ENCODE data around the gene FCHSD2. TPM values are rescaled to one million over a fixed set of nuclear protein-coding genes. Genes with fewer than 3 reads are reported as not detected.
"Not testable (repeated sequence)": the region's sequence is repeated elsewhere in the genome, so short reads cannot be mapped to it uniquely, and the experiment has no call there.

The FCHSD2 gene
- total RNA-seq, 1 experiment from 2014 or later: 4.4 TPM

- DNase-seq (ENCODE audit: low read depth): no peak
Observed at GRCh38 chr11:73070653-73071052, 71.5 kb downstream of the FCHSD2 start.

GRCh38 chr11:73061857-73062424 is 80.2 kb downstream of the FCHSD2 start:
- not testable (repeated sequence) for DNase-seq (ENCODE audit: low read depth)

GRCh38 chr11:73061434-73061833 is 80.7 kb downstream of the FCHSD2 start:
- DNase-seq (ENCODE audit: low read depth): not testable (repeated sequence)

GRCh38 chr11:73059915-73060314 is 82.2 kb downstream of the FCHSD2 start:
- DNase-seq (ENCODE audit: low read depth): no peak

GRCh38 chr11:73058989-73059674 is 83.0 kb downstream of the FCHSD2 start:
- no peak for DNase-seq (ENCODE audit: low read depth)

GRCh38 chr11:73055655-73056354 is 86.3 kb downstream of the FCHSD2 start:
- DNase-seq (ENCODE audit: low read depth): no peak

GRCh38 chr11:73055002-73055401 is 87.1 kb downstream of the FCHSD2 start:
- DNase-seq (ENCODE audit: low read depth): no peak

GRCh38 chr11:73053964-73054363 is 88.2 kb downstream of the FCHSD2 start:
- DNase-seq (ENCODE audit: low read depth): no peak

- no peak for DNase-seq (ENCODE audit: low read depth)
Observed at GRCh38 chr11:73048446-73048845, 93.7 kb downstream of the FCHSD2 start.

- no peak for DNase-seq (ENCODE audit: low read depth)
Observed at GRCh38 chr11:73047773-73048371, 94.2 kb downstream of the FCHSD2 start.

GRCh38 chr11:73040046-73040445 is 102.1 kb downstream of the FCHSD2 start:
- no peak for DNase-seq (ENCODE audit: low read depth)

- no peak for DNase-seq (ENCODE audit: low read depth)
Observed at GRCh38 chr11:73034777-73035176, 107.3 kb downstream of the FCHSD2 start.

GRCh38 chr11:73034331-73034730 is 107.8 kb downstream of the FCHSD2 start:
- DNase-seq (ENCODE audit: low read depth): no peak

- DNase-seq (ENCODE audit: low read depth): no peak
Observed at GRCh38 chr11:73030130-73030529, 112.0 kb downstream of the FCHSD2 start.

- DNase-seq (ENCODE audit: low read depth): no peak
Observed at GRCh38 chr11:73029403-73029802, 112.7 kb downstream of the FCHSD2 start.

- no peak for DNase-seq (ENCODE audit: low read depth)
Observed at GRCh38 chr11:73028611-73029010, 113.5 kb downstream of the FCHSD2 start.

- not testable (repeated sequence) for DNase-seq (ENCODE audit: low read depth)
Observed at GRCh38 chr11:73027840-73028239, 114.3 kb downstream of the FCHSD2 start.

- no peak for DNase-seq (ENCODE audit: low read depth)
Observed at GRCh38 chr11:73024639-73025038, 117.5 kb downstream of the FCHSD2 start.

GRCh38 chr11:73019996-73020395 is 122.1 kb downstream of the FCHSD2 start:
- DNase-seq (ENCODE audit: low read depth): no peak

- DNase-seq (ENCODE audit: low read depth): no peak
Observed at GRCh38 chr11:73019449-73019848, 122.7 kb downstream of the FCHSD2 start.

GRCh38 chr11:73018856-73019255 is 123.3 kb downstream of the FCHSD2 start:
- no peak for DNase-seq (ENCODE audit: low read depth)
